SIG-M5 (cell line): ENCODE results near the gene SRRM5.
"Not testable (repeated sequence)": the region's sequence is repeated elsewhere in the genome, so short reads cannot be mapped to it uniquely, and the experiment has no call there.

ENCODE experiments used
- DNase-seq: peaks from one replicate; lab custom pipeline; 2025; lab: John Stamatoyannopoulos, UW

Gene SRRM5

DNA sequence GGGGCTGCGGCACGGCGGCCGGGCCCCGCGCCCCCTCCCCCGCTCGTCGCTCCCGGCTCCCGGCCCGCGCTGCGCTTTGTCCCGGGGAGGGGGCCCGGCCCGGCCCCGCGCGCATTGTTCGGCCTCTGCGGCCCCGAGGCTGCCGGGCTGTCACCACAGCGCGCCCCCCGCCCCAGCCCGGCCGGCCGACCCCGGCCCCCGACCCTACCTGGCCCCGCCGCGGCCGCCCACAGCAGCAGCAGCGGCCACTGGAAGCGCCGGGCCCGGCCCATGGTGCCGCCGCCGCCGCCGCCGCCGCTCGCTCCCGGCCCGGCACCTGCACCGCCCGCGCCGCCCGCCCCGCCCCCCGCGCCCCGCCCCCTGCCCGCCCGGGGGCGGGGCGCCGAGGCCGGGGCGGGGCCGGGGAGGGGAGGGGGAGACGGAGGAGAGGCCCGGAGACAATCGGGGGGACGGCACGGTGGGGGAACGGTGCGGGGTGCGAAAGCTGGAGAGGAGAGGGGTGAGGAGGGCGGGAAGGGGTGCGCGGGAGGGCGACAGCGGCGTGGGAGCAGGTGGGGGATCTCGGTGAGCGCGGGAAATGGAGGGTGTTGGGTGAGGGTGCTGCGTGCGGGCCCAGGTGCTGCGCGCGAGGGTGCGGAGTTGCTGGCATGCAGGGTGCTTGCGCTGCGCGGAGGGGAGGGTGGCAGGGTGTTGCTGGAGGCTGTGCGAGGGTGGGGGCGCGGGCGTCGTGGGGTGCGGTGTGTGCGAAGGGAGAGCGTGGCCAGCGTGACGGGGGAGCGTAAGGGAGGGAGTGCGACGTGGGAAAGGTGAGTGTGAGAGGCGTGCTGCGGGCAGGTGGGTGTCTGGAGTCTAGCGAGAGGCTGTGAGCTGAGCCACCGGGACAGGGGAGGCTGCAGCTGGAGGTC lies 27.9 kb downstream of the SRRM5 start, which contains the start of gene CADM4:
CADM4 (minus strand) TSS at position 332 of the 905 bp plus-strand sequence; CDS start at position 272, 60 bp downstream.
- no peak for DNase-seq

DNA sequence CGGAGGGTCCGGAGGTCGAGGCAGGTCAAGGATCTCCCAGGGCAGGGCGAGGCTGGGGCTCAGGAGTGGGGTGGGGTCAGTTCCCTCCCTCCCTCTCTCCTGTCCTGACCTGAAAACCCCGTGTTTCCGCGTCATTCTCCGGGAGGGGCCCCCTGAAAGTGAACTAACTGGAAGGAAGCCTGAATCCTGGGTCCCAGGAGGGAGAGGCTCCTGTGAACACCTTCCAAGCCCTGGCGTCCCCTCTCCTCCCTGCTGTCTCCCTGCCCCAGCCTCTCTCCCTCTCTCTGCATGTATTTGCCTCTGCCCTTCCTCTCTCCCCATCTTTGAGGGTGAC lies 28.5 kb downstream of the SRRM5 start:
- DNase-seq, result no peak

DNA sequence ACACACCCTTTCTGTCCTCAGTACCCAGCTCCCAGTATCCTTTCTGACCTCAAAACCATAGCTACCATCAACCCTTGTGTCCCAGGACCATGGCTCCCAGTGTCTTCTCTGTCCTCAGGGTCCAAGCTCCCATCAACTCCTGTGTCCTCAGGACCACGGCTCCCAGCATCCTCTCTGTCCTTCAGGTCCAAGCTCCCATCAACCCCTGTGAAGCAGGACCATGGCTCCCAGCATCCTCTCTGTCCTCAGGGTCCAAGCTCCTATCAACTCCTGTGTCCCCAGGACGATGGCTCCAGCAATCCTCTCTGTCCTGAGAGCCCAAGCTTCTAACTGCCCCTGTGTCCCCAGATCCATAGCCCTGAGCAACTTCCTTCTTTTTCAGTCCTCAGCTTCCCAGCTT lies 29.4 kb downstream of the SRRM5 start:
- no peak for DNase-seq

DNA sequence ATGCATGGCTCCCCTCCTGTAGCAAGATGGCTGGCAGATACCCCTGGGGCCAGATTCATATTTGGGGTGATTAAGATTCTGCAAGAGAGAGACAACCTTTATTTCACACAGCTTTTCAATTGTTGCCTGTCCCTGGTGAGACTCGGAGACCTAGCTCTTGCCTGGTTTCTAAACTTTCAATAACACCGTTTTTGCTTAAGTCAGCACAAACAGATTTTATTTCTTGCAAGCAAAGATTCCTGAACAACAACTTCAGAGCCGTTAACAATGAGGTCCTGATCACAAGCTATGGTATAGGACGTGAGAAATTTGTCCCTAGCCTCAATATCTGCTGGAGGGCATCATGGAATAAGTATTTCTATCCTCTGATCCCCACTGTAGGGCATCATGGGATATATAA lies 30.6 kb downstream of the SRRM5 start:
- DNase-seq, result no peak

DNA sequence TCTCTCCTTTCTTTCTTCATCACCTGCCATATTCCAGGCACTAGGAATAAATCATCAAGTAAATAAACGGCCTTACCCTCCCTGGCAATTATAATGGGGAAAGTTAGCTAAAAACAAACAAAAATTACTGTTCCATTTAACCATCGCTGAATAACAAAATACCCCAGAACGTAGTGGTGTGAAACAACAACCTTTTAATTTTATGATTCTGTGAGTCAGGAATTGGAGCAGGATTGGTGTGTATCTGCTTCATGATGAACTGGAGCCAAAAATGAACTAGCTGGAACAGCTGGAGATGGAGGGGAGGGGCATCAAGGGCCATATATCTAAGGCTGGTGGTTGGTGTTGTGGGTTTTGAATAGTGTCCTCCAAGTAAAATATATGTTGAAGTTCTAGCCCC lies 31.4 kb downstream of the SRRM5 start:
- no peak for DNase-seq

DNA sequence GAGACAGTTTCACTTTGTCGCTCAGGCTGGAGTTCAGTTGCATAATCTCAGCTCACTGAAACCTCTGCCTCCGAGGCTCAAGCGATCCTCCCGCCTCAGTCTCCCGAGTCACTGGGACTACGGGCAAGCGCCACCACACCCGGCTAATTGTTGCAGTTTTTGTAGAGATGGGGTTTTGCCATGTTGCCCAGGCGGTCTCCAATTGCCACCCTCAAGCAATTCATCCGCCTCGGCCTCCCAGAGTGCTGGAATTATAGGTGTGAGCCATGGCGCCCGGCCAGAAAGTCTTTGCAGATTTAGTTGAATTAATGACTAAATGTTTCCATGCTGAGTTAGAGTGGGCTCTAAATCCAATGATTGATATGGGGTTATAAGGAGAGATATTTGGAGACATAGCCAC lies 32.3 kb downstream of the SRRM5 start:
- no peak for DNase-seq

DNA sequence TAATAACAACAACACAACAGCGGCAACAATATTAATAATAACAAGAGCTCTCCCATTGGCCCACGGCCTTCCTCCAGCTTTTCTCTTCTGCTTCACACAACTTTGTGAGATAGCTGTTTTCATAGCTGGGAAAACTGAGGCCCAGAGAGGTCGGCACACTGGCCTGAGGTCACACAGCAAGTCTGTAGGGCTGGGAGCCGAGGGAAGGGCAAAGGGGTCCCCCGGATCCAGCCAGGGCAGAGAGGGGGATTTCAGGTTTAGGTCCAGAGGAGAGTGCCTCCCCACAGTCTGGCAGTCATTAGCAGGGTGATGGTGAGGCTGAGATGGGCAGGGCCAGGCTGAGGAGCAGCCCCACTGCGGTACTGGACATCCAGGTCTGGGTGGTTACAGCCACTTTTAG lies 36.7 kb downstream of the SRRM5 start:
- DNase-seq, result no peak

DNA sequence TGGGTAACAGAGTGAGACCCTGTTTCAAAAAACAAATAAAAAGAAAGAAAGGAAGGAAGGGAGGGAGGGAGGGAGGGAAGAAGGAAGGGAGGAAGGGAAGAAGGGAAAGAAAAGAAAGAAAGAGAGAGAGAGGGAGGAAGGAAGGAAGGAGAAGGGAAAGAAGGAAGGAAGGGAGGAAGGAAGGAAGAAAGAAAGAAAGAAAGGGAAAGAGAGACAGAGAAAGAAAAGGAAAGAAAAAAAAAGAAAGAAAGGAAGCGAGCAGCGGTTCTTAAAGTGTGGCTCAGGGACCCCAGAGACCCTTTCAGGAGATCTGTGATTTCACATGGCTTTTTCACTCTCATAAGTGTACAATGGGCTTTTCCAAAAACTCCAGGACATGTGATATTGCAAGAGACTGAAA lies 37.6 kb downstream of the SRRM5 start:
- DNase-seq, result no peak

DNA sequence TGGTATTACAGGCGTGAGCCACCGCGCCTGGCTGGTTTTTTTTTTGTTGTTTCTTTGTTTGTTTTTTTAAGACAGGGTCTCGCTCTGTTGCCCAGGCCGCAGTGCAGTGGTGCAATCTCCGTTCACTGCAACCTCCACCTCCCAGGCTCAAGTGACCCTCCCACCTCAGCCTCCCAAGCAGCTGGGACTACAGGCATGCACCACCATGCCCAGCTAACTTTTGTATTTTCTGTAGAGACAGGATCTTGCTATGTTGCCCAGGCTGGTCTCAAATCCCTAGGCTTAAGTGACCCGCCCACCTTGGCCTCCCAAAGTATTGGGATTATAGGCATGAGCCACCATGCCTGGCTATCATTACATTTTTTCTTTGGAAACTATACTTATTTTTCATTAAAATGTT lies 38.4 kb downstream of the SRRM5 start:
- not testable (repeated sequence) for DNase-seq

DNA sequence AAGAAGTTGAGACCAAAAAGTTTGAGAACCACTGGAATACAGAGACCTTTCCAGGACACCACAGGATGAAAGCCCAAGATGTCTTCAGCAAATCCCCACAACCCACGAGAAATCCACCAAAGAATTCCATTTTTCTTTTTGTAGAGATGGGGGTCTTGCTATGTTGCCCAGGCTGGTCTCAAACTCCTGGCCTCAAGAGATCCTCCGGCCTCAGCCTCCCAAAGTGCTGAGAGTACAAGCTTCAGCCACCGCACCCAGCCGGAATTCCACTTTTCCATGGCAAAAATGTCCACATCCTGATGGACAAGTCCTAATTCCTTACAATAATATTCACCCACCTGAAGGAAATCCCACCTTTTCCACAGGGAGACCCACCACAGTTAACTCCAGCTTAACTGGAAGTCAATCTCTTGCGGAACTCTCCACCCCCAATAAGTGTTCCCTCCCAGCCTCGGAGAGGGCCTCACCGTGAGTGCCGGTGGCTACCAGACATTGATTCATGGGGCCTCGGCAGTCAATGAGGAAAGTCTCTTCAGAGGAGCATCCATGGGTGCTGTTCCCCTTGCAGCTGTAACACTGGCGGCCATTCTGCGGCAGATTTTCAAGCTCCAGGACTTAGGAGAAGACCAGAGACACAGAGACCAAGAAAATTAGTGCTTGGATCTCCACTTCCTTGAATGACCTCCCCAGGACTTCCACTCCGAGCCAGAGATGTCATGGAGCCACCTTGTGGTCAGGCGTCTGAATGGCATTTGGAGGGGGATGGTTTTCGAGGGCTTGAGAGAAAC lies 40.1 kb downstream of the SRRM5 start:
- DNase-seq, result no peak

DNA sequence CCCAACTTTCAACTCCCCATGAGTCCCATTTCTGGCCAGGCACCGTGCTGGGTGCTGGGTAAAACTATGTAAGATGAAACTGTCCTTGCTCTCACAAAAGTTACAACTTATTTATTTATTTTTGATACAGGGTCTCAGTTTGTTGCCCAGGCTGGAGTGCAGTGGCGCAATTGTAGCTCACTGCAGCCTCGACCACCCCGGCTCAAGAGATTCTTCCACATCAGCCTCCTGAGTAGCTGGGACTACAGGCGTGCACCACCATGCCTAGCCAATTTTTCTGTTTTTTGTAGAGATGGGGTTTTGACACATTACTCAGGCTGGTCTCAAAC lies 40.6 kb downstream of the SRRM5 start:
- no peak for DNase-seq

DNA sequence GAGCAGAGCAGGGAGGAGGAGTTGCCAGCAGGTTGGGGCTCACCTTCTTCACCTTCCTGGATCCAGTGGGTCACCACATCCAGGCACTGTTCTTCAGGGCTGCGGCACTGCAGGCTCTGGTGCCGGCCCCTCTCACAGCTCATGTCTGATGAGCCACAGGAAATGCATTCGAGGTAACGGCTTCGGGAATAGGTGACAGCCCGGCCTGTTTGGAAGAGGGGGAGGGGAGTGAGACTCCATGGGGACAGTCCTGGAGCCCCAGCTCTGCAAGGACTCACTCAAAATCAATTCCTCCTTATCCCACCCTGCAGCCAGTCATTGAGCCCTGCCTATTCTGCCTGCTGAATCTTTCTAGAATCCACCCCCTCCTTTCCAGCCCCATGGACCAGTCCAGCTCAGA lies 44.5 kb downstream of the SRRM5 start:
- DNase-seq, result no peak

DNA sequence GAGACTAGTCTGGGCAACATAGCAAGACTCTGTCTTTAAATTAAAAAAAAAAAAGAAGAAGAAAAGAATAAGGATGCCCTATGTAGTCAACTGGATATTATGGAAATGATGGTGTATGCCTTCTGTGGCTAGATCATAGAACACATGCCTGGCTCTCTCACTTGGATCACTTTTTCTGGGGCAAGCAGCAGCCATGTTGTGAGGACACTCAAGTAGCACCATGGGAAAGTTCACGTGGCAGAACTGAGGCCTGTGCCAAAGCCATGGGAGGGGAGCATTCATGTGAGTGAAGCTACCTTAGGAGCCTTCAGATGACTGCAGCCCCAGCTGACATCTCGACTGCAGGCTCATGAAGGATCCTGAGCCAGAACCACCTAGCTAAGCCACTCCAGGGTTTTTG lies 46.1 kb downstream of the SRRM5 start:
- DNase-seq, result no peak

DNA sequence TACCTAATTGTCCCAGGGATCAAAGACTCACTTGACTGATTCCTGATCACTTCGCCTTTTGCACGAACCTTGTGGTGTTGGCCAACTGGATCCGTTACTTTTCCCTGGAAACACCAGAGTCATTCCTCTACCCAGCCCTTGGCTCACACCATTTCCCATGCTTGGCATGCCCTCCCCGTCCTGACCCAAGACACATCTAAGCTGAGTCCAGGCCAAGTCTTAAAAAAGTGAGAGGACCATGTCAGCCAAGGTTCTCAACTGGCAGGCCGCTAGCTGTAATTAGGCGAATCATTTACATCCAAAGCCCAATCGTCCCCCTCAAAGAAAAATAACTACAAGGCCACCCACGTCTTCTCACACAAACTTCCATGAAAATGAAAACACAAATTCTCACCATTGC lies 46.6 kb downstream of the SRRM5 start:
- no peak for DNase-seq

DNA sequence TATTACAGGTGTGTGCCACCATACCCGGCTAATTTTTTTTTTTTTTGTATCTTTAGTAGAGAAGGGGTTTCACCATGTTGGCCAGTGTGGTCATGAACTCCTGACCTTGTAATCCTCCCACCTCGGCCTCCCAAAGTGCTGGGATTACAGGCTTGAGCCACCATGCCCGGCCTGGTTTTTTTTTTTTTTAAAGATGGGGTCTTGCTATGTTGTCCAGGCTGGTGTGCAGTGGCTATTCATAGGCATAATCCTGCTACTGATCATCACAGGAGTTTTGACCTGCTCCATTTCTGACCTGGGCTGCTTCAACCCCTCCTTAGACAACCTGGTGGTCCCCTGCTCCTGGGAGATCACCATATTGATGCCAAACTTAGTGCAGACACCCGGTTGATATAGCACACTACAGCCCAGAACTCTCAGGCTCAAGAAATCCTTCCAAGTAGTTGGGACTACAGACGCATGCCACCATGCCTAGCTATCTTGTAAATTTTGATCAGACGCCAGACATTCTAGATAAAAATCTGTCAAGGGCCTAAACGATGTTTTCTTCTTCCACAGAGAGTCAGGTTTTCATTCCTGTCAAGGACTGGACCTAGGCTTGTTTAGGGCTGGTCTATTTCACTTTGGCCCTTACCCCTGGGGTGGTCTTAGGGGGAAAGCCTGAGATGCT lies 48.5 kb downstream of the SRRM5 start:
- no peak for DNase-seq

DNA sequence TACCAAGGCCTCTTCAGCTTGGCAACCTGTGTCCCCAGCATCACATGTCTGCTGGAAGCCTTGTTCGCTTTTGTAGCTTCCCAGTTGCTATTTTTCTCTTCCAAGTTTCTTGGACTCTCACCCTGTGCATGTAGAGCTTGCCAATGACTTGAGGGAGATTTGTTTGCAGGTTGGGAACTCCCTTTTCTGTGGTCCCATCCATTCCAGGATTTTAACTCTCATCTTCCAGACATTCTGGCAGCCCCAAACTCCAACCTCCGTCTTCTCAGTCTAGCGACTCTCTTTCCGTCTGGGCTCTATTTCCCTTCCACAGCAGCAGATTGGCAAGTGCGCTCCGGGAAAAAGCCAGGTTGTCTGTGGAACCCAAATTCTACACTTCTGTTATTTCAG lies 49.1 kb downstream of the SRRM5 start:
- no peak for DNase-seq

DNA sequence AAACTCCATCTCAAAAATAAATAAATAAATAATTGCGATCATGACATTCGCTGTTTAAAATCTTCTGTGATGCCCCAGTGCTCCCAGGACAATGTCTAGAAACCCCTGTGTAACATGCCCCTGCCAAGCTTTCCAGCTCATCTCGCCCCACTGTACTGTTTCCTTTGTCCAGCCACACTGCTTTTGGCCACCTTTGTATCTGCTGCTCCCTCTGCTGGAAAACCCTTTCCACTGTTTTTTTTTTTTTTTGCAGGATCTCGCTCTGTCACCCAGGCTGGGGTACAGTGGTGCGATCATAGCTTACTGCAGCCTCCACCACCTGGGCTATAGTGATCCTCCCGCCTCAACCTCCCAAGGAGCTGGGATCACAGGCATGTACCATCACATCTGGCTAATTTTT lies 50.6 kb downstream of the SRRM5 start:
- DNase-seq, result no peak

DNA sequence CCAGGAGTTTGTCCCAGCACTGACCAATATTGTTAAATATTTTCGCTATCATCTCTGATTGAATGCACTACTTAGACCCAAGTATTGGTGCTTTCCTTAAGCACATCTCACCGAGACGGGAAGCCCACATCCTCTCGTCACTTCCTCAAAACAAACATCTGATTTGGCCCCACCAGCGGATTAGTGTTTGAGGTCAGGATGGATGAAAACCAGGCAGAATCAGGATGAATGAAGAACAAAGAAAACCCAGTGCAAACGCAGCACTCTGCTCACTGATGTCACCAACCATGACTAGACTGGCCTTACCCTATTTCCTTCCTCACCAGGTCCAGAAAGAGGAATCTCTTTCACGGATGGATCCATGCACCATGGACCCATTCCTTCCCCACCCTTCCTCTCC lies 52.1 kb downstream of the SRRM5 start:
- no peak for DNase-seq
